Right atrium auricular region (tissue), 2 donors: ENCODE results near the gene IFNK. TPM values are rescaled to one million over a fixed set of nuclear protein-coding genes. Genes with fewer than 3 reads are reported as not detected.

Experiments used
- DNase-seq: peaks from one replicate; pipeline ENCODE4 v3.0.0-alpha.2; 2019; ENCODE audit warnings: low spot score
- H3K27ac ChIP-seq, 2 donors: fragments of 200-600 bp; sonication (generic); 1 replicate in 1 of 2; 2 replicates in 1 of 2; pipeline ENCODE4 v1.5.1; 2016 to 2019
- H3K27me3 ChIP-seq, 2 donors: fragments of 200-600 bp; sonication (generic); one replicate each; pipeline versions ENCODE4 v1.5.1 to v1.6.0; 2017 to 2019
- H3K36me3 ChIP-seq: fragments of 200-600 bp; sonication (generic); one replicate; pipeline ENCODE4 v1.5.1; 2016
- H3K4me1 ChIP-seq, 2 donors: fragments of 200-600 bp; sonication (generic); one replicate each; pipeline versions ENCODE4 v1.5.1 to v1.6.0; 2017 to 2019
- H3K4me3 ChIP-seq, 2 donors: fragments of 200-600 bp; sonication (generic); 1 replicate in 1 of 2; 2 replicates in 1 of 2; pipeline ENCODE4 v1.5.1; 2017 to 2019; ENCODE audit warnings: mild to moderate bottlenecking in 1 of 2, moderate library complexity in 1 of 2
- H3K9me3 ChIP-seq, 2 donors: fragments of 200-600 bp; sonication (generic); one replicate each; pipeline ENCODE4 v1.5.1; 2019
- CTCF ChIP-seq, 2 donors: fragments of 200-600 bp; sonication (generic); IDR thresholded peaks; one replicate each; pipeline ENCODE4 v1.5.1; 2019; ENCODE audit warnings: antibody characterized with exemption in 2 of 2
- total RNA-seq, 2 donors: library from RNA; depleted of rRNA; stranded (reverse); fragments of >200 nt; gene quantifications; one replicate each; pipeline ENCODE4 v1.1.0, GENCODE V29; 2016

Gene IFNK
- total RNA-seq, 2 donors from 2014 or later: not detected

- Histone ChIP-seq H3K4me3 (no peak overlapping the region), H3K9me3 (no peaks in the 10 kb centered on the region), H3K4me1 (peaks cover 0 to 11% of the 10 kb centered on the region in 2 donors), H3K27me3 (no peaks in the 10 kb centered on the region), H3K36me3 (peaks cover 4% of the 10 kb centered on the region), H3K27ac (no peak overlapping the region)
- TF ChIP-seq CTCF (IDR thresholded peaks at IDR 0.05): no peak
- DNase-seq: no peak
Measured at GRCh38 chr9:27566118-27566517, 42.0 kb downstream of the IFNK start.

GRCh38 chr9:27569406-27569805 lies 45.3 kb downstream of the IFNK start:
- Histone ChIP-seq H3K4me1 (peaks cover 0 to 30% of the 10 kb centered on the region in 2 donors), H3K27ac (peak overlapping the region; percentile 14 to 99), H3K9me3 (no peaks in the 10 kb centered on the region), H3K27me3 (no peaks in the 10 kb centered on the region), H3K4me3 (no peak overlapping the region), H3K36me3 (peaks cover 4% of the 10 kb centered on the region)
- no peak for DNase-seq
- no peak for TF ChIP-seq CTCF (IDR thresholded peaks at IDR 0.05)

GRCh38 chr9:27571011-27571410 lies 46.9 kb downstream of the IFNK start:
- peaks cover 0 to 33% of the 10 kb centered on the region in 2 donors for H3K4me1 ChIP-seq
- H3K36me3 ChIP-seq: peaks cover 4% of the 10 kb centered on the region
- H3K27ac ChIP-seq: peak overlapping the region; percentile 98 to 99
- no peak overlapping the region for H3K4me3 ChIP-seq
- H3K27me3 ChIP-seq: no peaks in the 10 kb centered on the region
- H3K9me3 ChIP-seq: no peaks in the 10 kb centered on the region
- DNase-seq: no peak
- no peak for TF ChIP-seq CTCF (IDR thresholded peaks at IDR 0.05)

GRCh38 chr9:27572061-27572460 lies 48.0 kb downstream of the IFNK start:
- no peak for DNase-seq
- Histone ChIP-seq H3K27me3 (no peaks in the 10 kb centered on the region), H3K27ac (peak overlapping the region; percentile 98 to 99), H3K4me1 (peaks cover 0 to 33% of the 10 kb centered on the region in 2 donors), H3K9me3 (no peaks in the 10 kb centered on the region), H3K4me3 (peak overlapping the region; percentile 82 to 87), H3K36me3 (no peaks in the 10 kb centered on the region)
- no peak for TF ChIP-seq CTCF (IDR thresholded peaks at IDR 0.05)

- Histone ChIP-seq H3K27me3 (no peaks in the 10 kb centered on the region), H3K36me3 (no peaks in the 10 kb centered on the region), H3K27ac (peak overlapping the region; percentile 98 to 99), H3K9me3 (no peaks in the 10 kb centered on the region), H3K4me1 (peaks cover 0 to 33% of the 10 kb centered on the region in 2 donors), H3K4me3 (peak overlapping the region; percentile 82 to 87)
- no peak for TF ChIP-seq CTCF (IDR thresholded peaks at IDR 0.05)
- DNase-seq: peak; percentile 84
Measured at GRCh38 chr9:27572566-27572917, 48.5 kb downstream of the IFNK start.

- Histone ChIP-seq H3K4me3 (peak within 1 kb of the TSS; percentile 82 to 87), H3K27me3 (no peaks in the 10 kb centered on the region), H3K9me3 (no peaks in the 10 kb centered on the region), H3K4me1 (peaks cover 0 to 33% of the 10 kb centered on the region in 2 donors), H3K27ac (peak within 1 kb of the TSS; percentile 98 to 99), H3K36me3 (no peaks in the 10 kb centered on the region)
- DNase-seq: peak; percentile 65
- TF ChIP-seq CTCF (IDR thresholded peaks at IDR 0.05): no peak
Measured at GRCh38 chr9:27572918-27573633, 49.0 kb downstream of the IFNK start, which contains the start of gene C9orf72. Gene C9orf72 (minus strand): TSS chr9:27573481. CDS start chr9:27567120, 6,361 bp downstream.
